Breast epithelium (tissue), 4 donors: ENCODE data around the gene TSPAN17. TPM values are rescaled to one million over a fixed set of nuclear protein-coding genes. Genes with fewer than 3 reads are reported as not detected.

Experiments
- DNase-seq, 2 donors: peaks; one replicate each; pipeline ENCODE4 v3.0.0-alpha.2; 2019; ENCODE audit warnings: low spot score in 2 of 2
- H3K27ac ChIP-seq, 2 donors: fragments of 200-600 bp; sonication (generic) in 1 of 2; one replicate each; pipeline ENCODE4 v1.5.1; 2016 to 2019; ENCODE audit warnings: mild to moderate bottlenecking in 1 of 2
- H3K27me3 ChIP-seq, 2 donors: fragments of 200-600 bp; sonication (generic) in 1 of 2; one replicate each; pipeline versions ENCODE4 v1.5.1 to v1.6.0; 2017 to 2019; ENCODE audit warnings: control low read depth in 1 of 2, mild to moderate bottlenecking in 1 of 2
- H3K36me3 ChIP-seq: fragments of 200-600 bp; one replicate; pipeline ENCODE4 v1.5.1; 2019
- H3K4me1 ChIP-seq, 2 donors: fragments of 200-600 bp; sonication (generic); one replicate each; pipeline ENCODE4 v1.5.1; 2016 to 2019; ENCODE audit warnings: control low read depth in 1 of 2
- H3K4me3 ChIP-seq, 3 donors: fragments of 200-600 bp; sonication (generic); 1 replicate in 2 of 3; 2 replicates in 1 of 3; pipeline ENCODE4 v1.5.1; 2016 to 2019; ENCODE audit warnings: mild to moderate bottlenecking in 3 of 3, moderate library complexity in 2 of 3
- H3K9me3 ChIP-seq, 2 donors: fragments of 200-600 bp; sonication (generic) in 1 of 2; one replicate each; pipeline ENCODE4 v1.5.1; 2016 to 2019; ENCODE audit warnings: control low read depth in 1 of 2
- CTCF ChIP-seq, 3 donors: fragments of 450-650 bp; IDR thresholded peaks; one replicate each; pipeline ENCODE4 v1.5.1; 2016 to 2017; ENCODE audit warnings: antibody characterized with exemption in 3 of 3, mild to moderate bottlenecking in 3 of 3, moderate library complexity in 3 of 3
- POLR2A ChIP-seq: fragments of 450-650 bp; IDR thresholded peaks from one replicate; pipeline ENCODE4 v1.6.1; 2016; ENCODE audit warnings: antibody characterized with exemption, mild to moderate bottlenecking, moderate library complexity
- POLR2AphosphoS5 ChIP-seq, 3 donors: sonication (generic); formaldehyde crosslinking; IDR thresholded peaks; one replicate each; pipeline ENCODE4 v1.6.1; 2017; ENCODE audit warnings: antibody characterized with exemption in 3 of 3
- intact Hi-C: fragments of 100-400 bp; cut with DNase I; formaldehyde crosslinking; loops from one replicate; pipeline ENCODE4 v1.15.1; 2023; ENCODE audit warnings: low total_unique reads
- total RNA-seq, 3 donors: library from RNA; depleted of rRNA; stranded (reverse); fragments of >200 nt; gene quantifications; one replicate each; pipeline ENCODE4 v1.1.0, GENCODE V29; 2016

Gene TSPAN17
- total RNA-seq, 3 donors from 2014 or later = 10.4 to 20.0 (median 18.3) TPM

- H3K36me3 ChIP-seq = no peaks in the 10 kb centered on the region
- H3K27me3 ChIP-seq = peaks cover 3 to 13% of the 10 kb centered on the region in 2 donors
- H3K9me3 ChIP-seq = no peaks in the 10 kb centered on the region
- peaks cover 0 to 4% of the 10 kb centered on the region in 2 donors for H3K4me1 ChIP-seq
- DNase-seq = no peak
- TF ChIP-seq CTCF (IDR thresholded peaks at IDR 0.05) (no peak), POLR2AphosphoS5 (IDR thresholded peaks at IDR 0.05) (no peak), POLR2A (no peak)
- intact Hi-C loops = no loop called here
- H3K27ac ChIP-seq = no peak overlapping the region
- H3K4me3 ChIP-seq = peak overlapping the region; percentile 47 to 83 (median 62)
Measured at GRCh38 chr5:176610435-176610773, 36.9 kb upstream of the TSPAN17 start.

DNA sequence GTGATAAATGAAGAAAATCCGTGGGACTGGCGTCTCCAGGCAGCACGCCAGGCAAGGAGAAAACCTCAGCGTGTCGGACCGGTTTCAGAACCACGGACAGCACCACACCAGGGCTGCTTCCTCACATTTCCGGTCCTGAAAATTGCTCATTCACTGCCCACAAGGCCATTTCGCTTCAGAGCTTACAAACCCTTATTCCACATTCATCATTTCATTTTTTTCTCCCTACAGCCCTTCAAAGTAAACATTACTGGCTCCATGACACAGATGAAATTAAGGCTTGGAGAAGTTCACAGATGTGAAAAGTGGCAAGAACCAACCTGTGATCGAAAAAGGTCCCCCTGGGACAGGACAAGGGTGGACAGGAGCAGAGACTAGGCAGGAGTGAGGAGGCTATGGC, 35.8 kb upstream of the TSPAN17 start:
- DNase-seq = peak; percentile 34 to 79
- Histone ChIP-seq H3K4me1 (peaks cover 0 to 4% of the 10 kb centered on the region in 2 donors), H3K9me3 (no peaks in the 10 kb centered on the region), H3K36me3 (no peaks in the 10 kb centered on the region), H3K27me3 (peaks cover 3 to 23% of the 10 kb centered on the region in 2 donors), H3K4me3 (no peak overlapping the region), H3K27ac (no peak overlapping the region)
- intact Hi-C loops = no loop called here
- TF ChIP-seq POLR2A (no peak), CTCF (IDR thresholded peaks at IDR 0.05) (no peak), POLR2AphosphoS5 (IDR thresholded peaks at IDR 0.05) (no peak)

- DNase-seq = no peak
- Histone ChIP-seq H3K27me3 (peaks cover 3 to 29% of the 10 kb centered on the region in 2 donors), H3K4me3 (no peak overlapping the region), H3K4me1 (peaks cover 0 to 4% of the 10 kb centered on the region in 2 donors), H3K9me3 (no peaks in the 10 kb centered on the region), H3K27ac (no peak overlapping the region), H3K36me3 (no peaks in the 10 kb centered on the region)
- intact Hi-C loops = no loop called here
- no peak for TF ChIP-seq POLR2A
- no peak for TF ChIP-seq POLR2AphosphoS5 (IDR thresholded peaks at IDR 0.05)
- TF ChIP-seq CTCF (IDR thresholded peaks at IDR 0.05) = no peak
Measured at GRCh38 chr5:176612008-176612407, 35.3 kb upstream of the TSPAN17 start.

DNA sequence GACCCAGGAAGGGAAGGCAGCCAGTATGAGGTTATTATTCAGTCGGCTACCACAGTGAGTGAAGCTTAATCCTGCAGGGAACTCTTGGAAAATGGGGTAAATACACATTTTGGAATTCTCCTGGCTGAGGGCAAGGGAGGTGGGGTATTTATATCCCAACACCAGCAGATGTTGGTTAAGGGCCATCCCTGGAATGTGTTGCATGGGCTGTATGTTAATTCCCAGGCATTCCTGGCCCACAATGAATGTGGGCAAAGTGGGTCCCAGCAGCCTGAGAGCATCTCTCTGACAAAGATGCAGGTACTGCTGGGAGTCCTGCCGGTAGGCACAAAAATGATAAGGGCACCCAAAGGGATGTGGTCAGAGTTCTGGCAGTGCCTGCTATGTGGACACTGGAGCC, 34.4 kb upstream of the TSPAN17 start:
- TF ChIP-seq CTCF (IDR thresholded peaks at IDR 0.05) = no peak
- no peak for TF ChIP-seq POLR2AphosphoS5 (IDR thresholded peaks at IDR 0.05)

DNA sequence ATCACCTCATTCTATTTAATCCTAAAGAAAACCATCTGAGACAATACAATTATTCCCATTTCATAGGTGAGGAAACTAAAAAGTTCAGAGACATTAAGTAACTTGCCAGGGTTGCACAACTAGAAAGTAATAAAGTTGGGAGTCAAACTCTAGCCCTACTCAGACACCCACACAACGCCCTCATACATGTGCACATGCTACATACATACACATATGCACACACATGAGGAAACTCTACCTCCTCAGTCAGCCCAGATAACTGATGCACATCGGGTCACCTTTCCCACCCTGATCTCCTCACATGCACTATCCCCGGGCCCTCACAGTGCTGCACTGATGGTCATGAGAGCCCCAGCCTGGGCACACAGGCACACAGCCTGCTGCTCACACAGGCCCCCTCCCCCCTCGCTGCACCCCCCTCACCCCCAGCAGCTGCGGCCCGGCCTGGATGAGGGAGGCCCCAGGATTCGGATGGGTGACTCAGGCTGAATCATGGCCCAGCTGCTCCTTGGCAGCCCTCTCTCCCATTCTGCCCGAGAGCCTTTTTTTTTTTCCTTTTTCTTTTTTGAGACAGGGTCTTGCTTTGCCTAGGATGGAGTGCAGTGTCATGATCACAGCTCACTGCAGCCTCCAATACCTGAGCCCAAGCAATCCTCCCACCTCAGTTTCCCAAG, 32.3 kb upstream of the TSPAN17 start:
- intact Hi-C loops = no loop called here
- DNase-seq = no peak
- peaks cover 12 to 56% of the 10 kb centered on the region in 2 donors for H3K27me3 ChIP-seq

More for the DNA sequence above, 34.4 kb upstream of the TSPAN17 start:
- Histone ChIP-seq H3K4me1 (peaks cover 0 to 4% of the 10 kb centered on the region in 2 donors), H3K27ac (no peak overlapping the region), H3K4me3 (no peak overlapping the region), H3K36me3 (no peaks in the 10 kb centered on the region), H3K27me3 (peaks cover 3 to 35% of the 10 kb centered on the region in 2 donors), H3K9me3 (no peaks in the 10 kb centered on the region)
- intact Hi-C loops = no loop called here
- no peak for DNase-seq

More for the DNA sequence above, 32.3 kb upstream of the TSPAN17 start:
- Histone ChIP-seq H3K27ac (no peak overlapping the region), H3K4me1 (peaks cover 4 to 11% of the 10 kb centered on the region in 2 donors), H3K4me3 (no peak overlapping the region), H3K36me3 (no peaks in the 10 kb centered on the region), H3K9me3 (no peaks in the 10 kb centered on the region)
- TF ChIP-seq CTCF (IDR thresholded peaks at IDR 0.05) = no peak
- TF ChIP-seq POLR2A = no peak
- no peak for TF ChIP-seq POLR2AphosphoS5 (IDR thresholded peaks at IDR 0.05)
